RCC 7860 (cell line): Measurements from ENCODE around the gene AP3M1.
"Not testable (repeated sequence)": the region's sequence is repeated elsewhere in the genome, so short reads cannot be mapped to it uniquely, and the experiment has no call there.

ENCODE experiments used
- DNase-seq: peaks from one replicate; pipeline ENCODE4 v3.0.0-alpha.2; 2015; ENCODE audit warnings: low spot score
- FAIRE-seq: peaks from 2 replicates; lab custom pipeline; 2012; peaks lifted over from hg19 to GRCh38; lab: Jason Lieb, UNC

Gene AP3M1

DNA sequence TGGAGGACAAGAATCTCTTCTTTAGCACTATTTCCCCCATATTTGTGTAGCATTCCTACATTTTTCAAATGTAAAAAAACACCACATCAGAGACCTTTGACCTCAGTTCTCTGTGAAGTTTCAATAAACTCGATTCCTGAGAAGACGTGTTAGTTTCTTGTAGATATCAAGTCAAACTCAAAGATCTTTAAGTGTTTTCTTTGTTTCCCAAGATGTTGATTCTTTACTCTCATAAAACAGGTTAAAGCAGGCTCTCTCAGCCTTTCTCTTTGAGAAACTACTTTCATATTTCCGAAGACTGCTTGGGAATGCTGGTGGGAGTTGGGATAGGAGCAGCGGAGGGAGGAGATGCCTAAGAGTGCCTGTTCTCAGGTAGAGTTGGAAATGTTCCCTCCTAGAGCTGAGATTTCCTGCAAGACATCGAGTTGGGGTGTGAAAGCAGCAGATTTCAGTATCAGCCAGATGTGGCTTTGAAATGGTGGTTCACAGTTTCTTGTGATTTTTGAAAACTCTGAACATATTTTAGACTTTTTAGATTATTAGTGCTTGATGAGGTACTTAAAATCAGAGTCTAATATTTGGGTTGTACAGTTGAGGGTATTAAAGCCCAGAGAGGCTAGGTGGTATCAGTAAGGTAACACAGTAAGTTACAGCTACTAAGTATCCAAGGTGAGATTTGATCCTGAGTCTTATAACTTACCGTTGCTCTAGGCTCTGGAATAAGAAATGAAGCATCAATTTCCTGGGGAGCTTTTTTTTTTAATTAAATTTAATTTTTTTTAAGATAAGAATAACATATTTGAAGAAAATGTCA lies 14.3 kb upstream of the AP3M1 start:
- FAIRE-seq (no peak), DNase-seq (no peak)

DNA sequence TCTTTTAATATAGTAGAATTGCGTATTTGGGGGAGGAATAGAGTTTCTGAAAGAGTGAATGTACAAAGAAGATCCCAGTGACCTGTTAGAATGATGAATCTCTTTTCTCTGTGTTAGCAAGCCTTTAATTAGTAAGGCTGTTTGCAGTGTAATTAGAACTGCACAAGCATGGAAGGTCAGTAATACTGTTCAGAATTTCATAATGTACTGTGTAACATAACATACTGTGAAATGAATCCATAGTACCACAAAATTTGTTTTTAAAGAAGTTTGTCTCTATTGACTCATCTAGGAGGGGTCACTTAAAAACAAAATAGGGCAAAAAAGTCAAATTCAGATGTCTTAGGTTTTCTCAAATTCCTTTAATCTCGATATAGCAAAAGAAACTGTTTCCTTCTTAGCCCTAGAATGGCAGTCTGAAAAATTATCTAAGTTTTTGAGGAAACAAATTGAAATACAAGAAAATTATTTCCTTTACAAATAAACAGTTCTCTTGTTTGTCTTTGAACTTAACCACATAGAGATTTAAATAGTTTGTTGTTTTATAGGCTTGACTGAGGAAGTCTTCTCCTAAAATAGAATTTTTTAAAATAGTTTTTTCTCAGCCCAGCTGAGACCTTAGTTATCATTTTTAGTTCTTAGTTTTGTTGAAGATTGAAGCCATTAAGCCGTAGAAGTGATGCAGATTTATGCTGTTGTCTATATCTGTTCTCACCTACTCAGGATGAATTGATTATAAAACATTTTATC lies 12.9 kb upstream of the AP3M1 start:
- no peak for FAIRE-seq

DNA sequence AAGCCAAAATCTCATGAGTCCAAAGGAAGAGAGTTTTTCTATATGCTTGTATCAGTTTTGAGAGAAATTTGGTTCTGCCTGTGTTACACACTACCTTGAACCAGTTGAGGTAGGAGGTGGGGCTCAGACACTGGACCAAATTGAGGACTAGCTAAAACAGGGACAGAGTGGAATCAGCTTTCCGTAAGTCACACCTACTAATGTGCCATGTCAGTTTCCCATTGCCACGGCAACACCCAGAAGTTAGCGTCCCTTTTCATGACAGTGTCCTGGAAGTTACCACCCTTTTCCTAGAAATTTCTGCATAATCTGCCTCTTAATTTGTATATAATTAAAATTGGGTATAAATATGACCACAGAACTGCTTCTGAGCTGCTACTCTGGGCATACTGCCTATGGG lies 9.4 kb upstream of the AP3M1 start:
- FAIRE-seq (no peak), DNase-seq (no peak)

More for the DNA sequence above, 12.9 kb upstream of the AP3M1 start:
- DNase-seq: no peak

DNA sequence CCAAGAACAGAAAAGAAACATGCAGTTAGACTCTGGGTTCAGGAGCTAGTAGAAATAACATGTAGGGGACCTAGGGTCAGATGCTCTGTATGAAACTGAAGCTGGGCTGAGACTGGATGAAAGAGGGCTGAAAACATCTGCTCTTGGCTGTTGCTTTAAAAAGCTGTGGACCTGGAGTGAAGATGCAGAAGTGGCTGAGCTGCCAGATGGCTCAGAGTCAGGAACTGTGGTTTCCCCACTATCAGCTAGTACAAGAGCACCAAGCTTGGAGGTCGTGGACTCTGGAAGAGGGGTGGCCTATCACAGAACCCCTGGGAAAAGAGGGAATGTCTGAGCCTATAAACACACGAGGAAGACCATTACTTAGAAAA lies 6.3 kb upstream of the AP3M1 start:
- no peak for FAIRE-seq

DNA sequence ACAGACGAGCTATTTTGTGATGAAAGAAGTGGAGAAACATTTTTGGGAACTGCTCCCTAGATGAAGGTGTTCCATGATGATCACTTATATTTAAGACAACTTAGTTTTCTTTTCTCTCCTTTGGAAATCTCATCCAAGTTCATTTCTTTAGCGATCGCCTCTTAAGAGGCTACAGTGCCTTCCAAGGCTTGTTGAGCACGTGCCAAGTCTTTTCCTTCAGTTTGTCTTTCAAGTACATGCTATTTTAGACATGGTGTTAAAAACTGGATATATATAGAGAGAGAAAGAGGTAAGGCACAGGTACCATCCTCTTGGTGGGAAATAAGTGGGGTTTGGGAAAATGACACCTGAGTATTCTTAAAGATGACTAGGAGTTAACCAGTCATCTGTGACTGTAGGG lies 3.0 kb upstream of the AP3M1 start:
- FAIRE-seq (no peak), DNase-seq (no peak)

More for the DNA sequence above, 6.3 kb upstream of the AP3M1 start:
- no peak for DNase-seq

DNA sequence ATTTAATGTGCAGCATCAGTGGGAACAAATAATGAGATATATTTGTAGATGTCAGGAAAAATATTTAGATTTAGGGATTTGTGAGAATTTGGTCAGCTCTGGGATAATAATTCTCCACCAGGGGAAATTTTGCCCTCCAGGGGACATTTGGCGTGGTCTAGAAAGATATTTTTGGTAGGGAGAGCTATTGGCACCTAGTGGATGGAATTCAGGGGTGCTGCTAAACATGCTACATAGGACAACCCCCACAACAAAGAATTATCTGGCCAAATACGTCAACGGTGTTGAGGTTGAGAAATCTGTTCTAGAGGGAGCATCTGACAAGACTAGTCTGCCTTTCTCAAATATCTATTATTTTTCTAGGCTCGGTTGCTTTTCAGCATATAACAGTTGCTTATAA lies 2.5 kb upstream of the AP3M1 start:
- DNase-seq (no peak), FAIRE-seq (no peak)

DNA sequence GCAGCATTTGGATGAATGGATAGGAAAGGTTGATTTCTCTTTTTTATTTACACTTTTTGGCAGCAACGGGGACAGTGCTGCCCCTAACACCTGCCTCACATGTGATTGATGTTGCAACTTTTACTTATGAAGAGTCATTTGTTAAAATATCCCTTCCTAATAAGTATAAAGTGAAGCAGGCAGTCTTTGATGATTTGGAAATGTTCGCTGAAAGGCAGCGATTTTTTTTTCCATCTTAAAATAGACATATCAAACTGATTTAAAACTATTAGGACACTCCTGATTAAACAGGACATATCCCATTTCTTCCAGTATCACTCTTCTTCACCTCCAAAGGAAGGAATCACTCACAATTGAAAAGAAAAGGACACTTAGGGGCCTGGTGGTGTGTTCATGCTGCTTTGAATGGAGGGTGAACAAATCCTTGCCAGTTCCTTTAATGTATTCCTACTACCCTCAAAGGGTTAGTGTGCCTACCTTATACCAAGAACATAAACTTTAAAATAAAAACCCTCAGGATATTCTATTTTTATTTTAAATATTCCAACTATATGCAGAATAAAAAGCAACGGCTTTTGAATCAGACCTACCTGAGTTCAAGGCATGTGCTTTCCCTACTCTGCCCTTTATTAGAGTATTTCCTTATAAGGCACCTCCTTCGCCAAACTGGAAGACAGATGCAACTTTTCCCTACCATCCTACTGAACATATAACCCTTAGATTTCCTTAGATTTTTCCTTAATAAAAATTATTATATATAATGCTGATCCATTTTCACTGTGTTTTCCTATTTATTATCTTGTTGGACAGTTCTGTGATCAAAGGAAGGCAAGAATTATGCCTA lies 1.5 kb upstream of the AP3M1 start:
- no peak for FAIRE-seq

DNA sequence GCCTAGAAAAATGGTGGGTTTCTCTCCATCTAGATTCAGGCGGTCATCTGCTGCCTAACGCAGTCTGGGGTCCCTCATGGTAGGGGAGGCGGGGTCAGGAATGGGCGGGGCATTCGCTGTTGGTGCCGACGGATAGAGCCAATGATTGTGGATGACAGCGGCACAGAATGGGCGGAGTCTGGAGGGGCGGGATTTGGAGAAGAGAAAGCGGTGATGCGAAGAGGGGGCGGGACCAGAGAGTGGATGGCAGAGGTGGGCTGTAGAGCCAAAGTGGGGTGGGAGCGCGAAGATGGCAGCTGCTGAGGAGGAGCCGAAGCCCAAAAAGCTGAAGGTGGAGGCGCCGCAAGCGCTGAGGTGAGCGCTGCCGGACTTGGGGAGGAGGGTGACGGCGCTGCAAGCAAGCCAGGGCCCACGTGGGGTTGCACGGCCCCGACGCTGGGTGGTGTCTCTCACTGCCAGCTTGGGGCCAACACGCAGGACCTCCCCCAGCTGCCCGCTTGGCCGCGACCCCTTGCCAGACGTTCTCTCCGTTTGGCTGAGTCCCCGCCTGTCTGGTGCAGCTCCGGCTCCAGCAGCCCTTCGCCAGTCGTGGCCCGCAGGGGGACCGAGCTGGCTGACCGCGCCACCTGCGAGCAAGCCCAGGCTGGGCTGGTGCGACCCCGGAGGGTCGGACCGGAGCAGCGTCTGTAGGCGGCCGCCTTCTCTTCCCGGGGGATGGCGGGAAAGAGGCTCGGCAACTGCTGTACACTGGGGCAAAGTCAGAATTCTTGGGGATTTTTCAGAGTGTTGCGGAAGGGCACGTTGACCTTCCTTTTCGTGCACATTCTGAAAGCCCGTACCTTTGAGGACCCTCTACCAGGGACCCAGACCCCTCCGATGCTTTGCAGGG lies 606 bp upstream of the AP3M1 start, which contains the start of gene ADK:
ADK (plus strand) TSS at position 232 of the 889 bp plus-strand sequence; CDS start at position 290, 58 bp downstream.
- DNase-seq (peak; percentile 92), FAIRE-seq (peak; percentile 93)

More for the DNA sequence above, 1.5 kb upstream of the AP3M1 start:
- DNase-seq: no peak

DNA sequence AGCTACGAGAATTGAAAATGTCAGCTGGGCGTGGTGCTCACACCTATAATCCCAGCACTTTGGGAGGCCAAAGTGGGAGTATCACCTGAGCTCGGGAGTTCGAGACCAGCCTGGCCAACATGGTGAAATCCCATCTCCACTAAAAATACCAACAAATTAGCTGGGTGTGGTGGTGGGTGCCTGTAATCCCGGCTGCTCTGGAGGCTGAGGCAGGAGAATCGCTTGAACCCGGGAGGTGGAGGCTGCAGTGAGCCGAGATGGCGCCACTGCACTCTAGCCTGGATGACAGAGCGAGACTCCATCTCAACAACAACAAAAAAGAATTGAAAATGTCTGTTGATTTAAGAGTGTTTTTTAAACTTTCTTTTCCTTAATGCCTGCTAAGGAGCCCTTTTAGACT lies 3.6 kb downstream of the AP3M1 start:
- not testable (repeated sequence) for DNase-seq, FAIRE-seq

DNA sequence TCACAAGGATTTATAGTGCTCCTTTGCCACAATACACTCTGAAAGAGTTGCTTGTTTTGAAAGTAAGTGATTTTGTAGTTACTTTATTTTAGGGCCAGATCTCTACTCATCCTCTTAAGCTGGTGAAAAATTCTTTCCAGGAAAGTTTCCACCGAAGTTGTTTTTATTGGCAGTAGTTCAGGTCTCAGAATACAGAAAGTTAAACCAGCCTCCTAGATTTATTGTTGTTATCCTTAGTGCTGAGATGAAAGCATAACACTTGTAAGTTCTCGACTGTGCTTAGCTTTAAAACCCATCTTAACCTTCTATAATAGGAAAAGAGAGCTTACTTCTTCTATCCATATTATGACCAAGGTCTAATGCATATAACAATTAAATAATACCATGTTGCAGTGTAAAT lies 5.5 kb downstream of the AP3M1 start:
- FAIRE-seq (no peak), DNase-seq (no peak)

DNA sequence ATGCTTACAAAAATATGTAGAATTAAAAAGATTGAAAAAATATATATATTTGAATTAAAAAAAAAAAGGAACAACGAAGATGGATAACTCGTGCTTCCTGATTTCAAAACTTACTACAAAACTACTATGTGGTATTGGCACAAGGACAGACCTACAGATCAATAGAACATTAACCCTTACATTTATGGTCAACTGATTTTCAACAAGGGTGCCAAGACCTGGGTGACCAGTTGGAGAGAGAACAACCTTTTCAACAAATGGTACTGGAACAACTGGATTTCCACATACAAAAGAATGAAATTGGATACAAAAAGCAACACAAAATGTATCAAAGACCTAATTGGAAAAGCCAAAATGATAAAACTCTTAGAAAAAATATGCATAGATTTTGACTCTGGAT lies 10.1 kb downstream of the AP3M1 start:
- no peak for FAIRE-seq
- DNase-seq: no peak

DNA sequence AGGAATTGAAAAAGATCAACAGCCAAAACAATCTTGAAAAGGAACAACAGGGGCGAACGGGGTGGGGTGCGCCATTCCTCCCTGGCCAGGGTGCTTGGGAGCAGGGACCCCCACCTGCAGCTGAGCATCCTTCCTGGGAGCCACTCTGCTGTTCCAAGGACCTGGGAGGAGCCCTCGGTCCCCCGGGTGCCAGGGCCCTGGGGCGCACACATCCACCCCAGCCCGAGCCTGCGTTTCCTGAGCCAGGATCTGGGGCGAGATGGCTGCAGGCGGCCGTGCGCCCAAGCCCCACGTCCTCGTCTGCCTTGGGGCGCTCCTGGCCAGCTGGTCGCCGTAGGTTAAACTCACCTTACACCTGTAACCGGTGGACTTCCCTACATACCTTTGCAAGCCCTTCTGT lies 10.6 kb downstream of the AP3M1 start:
- no peak for DNase-seq
- no peak for FAIRE-seq

DNA sequence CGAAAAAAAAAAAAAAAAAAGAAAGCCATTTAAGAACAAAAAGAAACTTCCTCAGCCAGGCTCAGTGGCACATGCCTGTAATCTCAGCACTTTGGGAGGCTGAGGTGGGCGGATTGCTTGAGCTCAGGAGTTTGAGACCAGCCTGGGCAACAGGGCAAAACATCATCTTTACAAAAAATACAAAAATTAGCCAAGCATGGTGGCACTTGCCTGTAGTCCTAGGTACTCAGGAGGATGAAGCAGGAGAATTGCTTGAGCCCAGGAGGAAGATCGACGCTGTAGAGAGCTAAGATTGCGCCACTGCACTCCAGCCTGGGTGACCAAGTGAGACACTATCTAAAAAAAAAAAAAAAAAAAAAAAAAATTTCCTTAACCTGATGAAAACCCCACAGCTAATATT lies 12.0 kb downstream of the AP3M1 start:
- not testable (repeated sequence) for DNase-seq, FAIRE-seq

DNA sequence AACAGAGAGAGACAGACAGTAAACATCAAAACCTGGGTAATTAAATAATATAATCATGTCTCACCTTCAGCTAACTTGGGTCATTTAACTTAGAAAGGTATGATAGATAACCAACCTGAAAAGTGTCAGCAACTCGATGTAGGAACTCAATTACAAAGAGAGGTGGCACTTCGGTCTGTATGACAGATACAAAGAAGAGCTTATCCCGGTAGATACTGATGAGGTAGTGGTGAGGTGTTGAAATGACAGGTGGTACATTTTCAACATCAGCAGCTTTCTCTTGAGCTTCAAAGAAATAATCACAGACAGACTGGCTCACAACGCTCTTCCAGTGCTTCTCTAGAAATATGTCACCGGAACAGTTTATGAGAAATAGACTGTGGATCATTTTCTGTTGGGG lies 12.6 kb downstream of the AP3M1 start:
- no peak for DNase-seq
- FAIRE-seq: no peak

DNA sequence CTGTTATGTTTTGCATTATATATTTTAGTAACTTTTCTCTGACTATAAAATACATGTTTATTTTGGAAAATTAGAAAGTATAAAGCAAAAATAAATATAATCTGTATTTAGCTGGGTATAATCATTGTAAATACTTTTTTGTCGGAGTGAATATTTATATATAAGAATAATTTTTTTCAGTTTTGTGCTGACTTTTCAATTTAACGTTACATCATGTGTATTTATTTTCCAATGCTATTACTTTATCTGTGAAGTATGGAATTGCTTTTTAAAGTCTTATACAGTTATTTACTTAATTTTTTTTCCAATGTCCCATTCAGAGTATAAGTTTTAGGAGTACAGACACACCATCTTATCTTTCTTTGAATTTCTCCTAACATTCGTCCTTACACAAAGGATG lies 15.2 kb downstream of the AP3M1 start:
- FAIRE-seq (no peak), DNase-seq (no peak)

DNA sequence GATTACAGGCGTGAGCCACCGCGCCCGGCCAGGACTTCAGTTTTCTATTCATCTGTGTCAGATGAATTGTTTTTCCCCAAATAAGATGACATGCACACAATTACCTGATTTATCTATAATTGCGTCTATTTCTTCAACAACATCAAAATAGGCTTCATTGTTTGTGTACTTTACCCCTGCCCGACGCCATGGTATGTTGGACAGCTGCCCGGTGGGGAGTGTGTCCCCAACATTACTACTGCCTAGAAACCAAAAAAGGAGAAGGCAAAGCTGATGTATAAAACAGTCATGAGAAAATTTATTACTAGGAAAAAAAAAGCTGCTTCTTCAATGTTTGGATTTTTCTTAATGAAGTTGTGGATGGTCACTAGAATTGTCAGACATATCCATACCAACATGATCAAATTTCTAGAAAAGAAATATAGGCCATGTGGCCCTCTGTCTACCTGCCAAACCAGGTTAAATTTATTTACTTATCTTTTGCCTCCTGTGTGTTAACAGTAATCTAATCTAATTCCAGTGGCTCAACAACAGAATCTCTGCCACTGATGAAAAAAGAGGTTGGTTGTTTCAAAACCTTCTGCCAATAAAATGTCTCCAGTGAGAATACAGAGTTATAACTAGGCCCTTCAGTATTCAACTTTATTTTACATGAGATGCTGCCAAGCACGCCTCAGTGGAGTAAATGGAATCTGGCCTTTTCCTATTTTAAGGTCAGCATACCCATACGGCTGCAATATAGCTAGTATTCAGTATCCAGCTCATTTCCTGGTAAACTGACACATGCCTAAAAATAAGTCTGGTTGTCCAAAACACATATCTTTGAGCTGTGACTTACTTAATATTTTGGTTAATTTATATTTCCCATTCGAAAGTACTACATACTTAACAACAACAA lies 16.5 kb downstream of the AP3M1 start:
- FAIRE-seq: no peak

DNA sequence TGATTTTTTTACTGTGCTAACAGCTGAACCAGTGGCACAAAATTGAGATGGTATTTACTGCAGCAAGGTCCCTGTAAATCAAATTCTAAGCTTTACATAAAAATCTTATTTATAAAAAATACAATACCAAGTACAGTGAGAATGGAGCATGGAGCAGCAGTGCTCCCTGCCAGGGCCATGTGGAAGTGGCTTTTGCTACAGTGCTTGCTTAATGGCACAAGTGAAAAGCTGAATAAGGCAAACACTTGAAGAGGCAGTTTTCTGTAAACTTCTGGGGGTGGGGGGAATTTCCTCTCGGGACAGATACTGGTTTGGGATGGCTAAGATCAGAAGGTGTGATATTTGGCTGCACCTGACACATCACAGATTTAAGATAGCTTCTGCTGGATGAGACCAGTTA lies 27.5 kb downstream of the AP3M1 start:
- FAIRE-seq: no peak

More for the DNA sequence above, 16.5 kb downstream of the AP3M1 start:
- DNase-seq: no peak

DNA sequence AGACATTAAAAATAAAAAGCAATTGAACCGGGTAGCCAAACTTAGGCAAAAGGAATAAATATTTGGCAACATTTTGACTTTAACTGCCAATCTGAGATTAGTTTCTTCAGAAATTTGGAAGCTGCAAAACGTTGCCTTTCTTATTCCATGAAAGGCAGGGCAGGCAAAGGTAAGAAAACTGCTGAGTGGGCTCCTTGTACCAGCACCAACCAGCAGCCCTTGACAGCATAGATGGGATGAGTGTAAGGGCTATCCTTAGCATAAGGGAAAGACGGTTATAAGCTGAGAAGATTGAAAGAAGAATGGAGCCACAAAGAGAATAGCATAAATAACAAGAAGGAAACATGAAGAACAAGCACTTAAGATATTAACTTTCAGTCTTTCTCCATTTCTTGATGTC lies 28.6 kb downstream of the AP3M1 start:
- DNase-seq (no peak), FAIRE-seq (no peak)

More for the DNA sequence above, 27.5 kb downstream of the AP3M1 start:
- DNase-seq: no peak

DNA sequence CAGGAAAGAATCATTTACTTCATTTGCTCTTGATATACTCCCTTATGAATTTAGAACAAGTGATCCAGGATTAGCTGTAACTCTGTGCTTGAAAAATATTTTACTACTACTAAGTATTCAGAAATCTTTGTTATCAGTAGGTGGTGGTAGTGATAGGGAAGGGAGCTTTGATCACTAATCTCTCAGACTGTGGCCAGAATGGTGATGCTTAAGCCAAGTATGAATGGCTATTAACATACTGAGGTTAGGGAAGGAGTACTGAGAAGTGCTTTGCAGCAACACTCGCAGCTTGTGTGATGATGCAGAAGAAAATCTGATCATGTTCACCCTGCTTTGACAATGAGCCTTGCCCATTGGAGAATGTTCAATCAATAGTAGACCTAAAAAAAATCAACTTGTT lies 29.3 kb downstream of the AP3M1 start:
- no peak for DNase-seq

More for the DNA sequence above, 29.3 kb downstream of the AP3M1 start:
- FAIRE-seq: no peak
